ENCODE results near the gene FLT1.

FLT1 gene

GRCh38 chr13:28494778-28495537, at the start of gene FLT1:
Gene FLT1, minus strand, starts transcription at chr13:28495128. Its CDS starts 285 bp downstream, at chr13:28494843.
- no peak for DNase-seq (ENCODE audit: low read depth)

GRCh38 chr13:28544026-28544425, 49.1 kb upstream of the FLT1 start:
- no peak for DNase-seq (ENCODE audit: low read depth)

- no peak for DNase-seq (ENCODE audit: low read depth)
Observed at GRCh38 chr13:28542804-28543203, 47.9 kb upstream of the FLT1 start.

GRCh38 chr13:28541966-28542365, 47.0 kb upstream of the FLT1 start:
- DNase-seq (ENCODE audit: low read depth) = no peak

- DNase-seq (ENCODE audit: low read depth) = no peak
Observed at GRCh38 chr13:28540612-28541011, 45.7 kb upstream of the FLT1 start.

- DNase-seq (ENCODE audit: low read depth) = no peak
Observed at GRCh38 chr13:28539625-28540286, 44.8 kb upstream of the FLT1 start.

GRCh38 chr13:28538932-28539331, 44.0 kb upstream of the FLT1 start:
- no peak for DNase-seq (ENCODE audit: low read depth)

- no peak for DNase-seq (ENCODE audit: low read depth)
Observed at GRCh38 chr13:28537171-28537570, 42.2 kb upstream of the FLT1 start.

GRCh38 chr13:28536371-28536770, 41.4 kb upstream of the FLT1 start:
- DNase-seq (ENCODE audit: low read depth) = no peak

- DNase-seq (ENCODE audit: low read depth) = no peak
Observed at GRCh38 chr13:28535734-28536133, 40.8 kb upstream of the FLT1 start.

GRCh38 chr13:28534801-28535200, 39.9 kb upstream of the FLT1 start:
- no peak for DNase-seq (ENCODE audit: low read depth)

- no peak for DNase-seq (ENCODE audit: low read depth)
Observed at GRCh38 chr13:28534210-28534609, 39.3 kb upstream of the FLT1 start.

GRCh38 chr13:28533441-28534166, 38.7 kb upstream of the FLT1 start:
- no peak for DNase-seq (ENCODE audit: low read depth)

- no peak for DNase-seq (ENCODE audit: low read depth)
Observed at GRCh38 chr13:28533125-28533436, 38.2 kb upstream of the FLT1 start.

GRCh38 chr13:28532388-28533124, 37.6 kb upstream of the FLT1 start:
- DNase-seq (ENCODE audit: low read depth) = no peak

- no peak for DNase-seq (ENCODE audit: low read depth)
Observed at GRCh38 chr13:28531845-28532387, 37.0 kb upstream of the FLT1 start.

GRCh38 chr13:28531077-28531844, 36.3 kb upstream of the FLT1 start:
- no peak for DNase-seq (ENCODE audit: low read depth)

GRCh38 chr13:28530729-28531076, 35.8 kb upstream of the FLT1 start:
- DNase-seq (ENCODE audit: low read depth) = no peak

GRCh38 chr13:28529836-28530235, 34.9 kb upstream of the FLT1 start:
- DNase-seq (ENCODE audit: low read depth) = no peak

GRCh38 chr13:28528848-28529247, 33.9 kb upstream of the FLT1 start:
- no peak for DNase-seq (ENCODE audit: low read depth)

- DNase-seq (ENCODE audit: low read depth) = no peak
Observed at GRCh38 chr13:28528388-28528787, 33.5 kb upstream of the FLT1 start.

GRCh38 chr13:28527629-28528028, 32.7 kb upstream of the FLT1 start:
- DNase-seq (ENCODE audit: low read depth) = no peak
